HG03558 (cell line): ENCODE measurements around the gene FADS3.

ENCODE experiments used
- ATAC-seq: cut with Tn5 transposase; IDR thresholded peaks from one replicate; pipeline ENCODE4 v1.9.1; 2021; ENCODE audit warnings: moderate number of reproducible peaks; ENCODE audit not compliant: unreplicated experiment; ENCODE audit errors: extremely low read depth

Gene FADS3

GRCh38 chr11:61891331-61892084 lies at the start of gene FADS3:
FADS3 (minus strand) TSS chr11:61891545; CDS start chr11:61891381, 164 bp downstream.
- ATAC-seq = peak; percentile 32

GRCh38 chr11:61940466-61940865 lies 49.1 kb upstream of the FADS3 start:
- no peak for ATAC-seq

DNA sequence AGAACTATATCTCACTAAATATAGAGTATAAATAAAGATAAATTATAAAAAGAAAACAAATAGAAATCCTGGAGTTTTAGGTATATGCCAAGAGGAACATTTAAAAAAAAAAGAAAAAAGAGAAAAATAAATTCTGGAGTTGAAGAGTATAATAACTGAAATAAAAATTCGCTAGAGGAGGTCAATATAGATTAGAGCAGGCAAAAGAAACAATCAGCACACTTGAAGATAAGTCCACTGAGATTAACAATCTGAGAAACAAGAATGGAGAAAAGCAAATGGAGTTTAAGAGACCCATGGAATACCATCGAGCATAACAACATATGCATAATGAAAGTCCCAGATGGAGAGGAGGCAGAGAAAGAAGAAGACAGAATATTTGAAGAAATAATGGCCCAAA lies 44.5 kb upstream of the FADS3 start:
- ATAC-seq = no peak

- no peak for ATAC-seq
These were observed 39.6 kb upstream of the FADS3 start for GRCh38 chr11:61930933-61931332.

DNA sequence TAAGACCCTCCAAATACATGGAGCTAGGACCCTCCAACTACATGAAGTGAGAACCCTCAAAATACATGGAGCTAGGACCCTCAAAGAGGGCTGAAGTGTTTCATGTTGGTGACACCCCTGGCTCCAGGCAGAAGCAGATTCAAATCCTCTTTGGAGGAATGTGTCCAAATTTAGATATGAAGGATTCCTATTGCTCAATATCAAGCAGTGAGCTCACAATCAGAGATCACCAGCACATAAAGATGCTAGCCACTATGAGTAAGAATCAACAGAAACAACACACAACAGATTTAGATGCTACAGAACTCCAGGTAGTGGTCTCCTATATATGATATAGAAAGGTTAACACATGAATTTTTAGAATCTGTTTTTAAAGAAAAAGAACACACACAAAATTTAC lies 37.3 kb upstream of the FADS3 start:
- no peak for ATAC-seq

GRCh38 chr11:61927501-61927900 lies 36.2 kb upstream of the FADS3 start:
- no peak for ATAC-seq

DNA sequence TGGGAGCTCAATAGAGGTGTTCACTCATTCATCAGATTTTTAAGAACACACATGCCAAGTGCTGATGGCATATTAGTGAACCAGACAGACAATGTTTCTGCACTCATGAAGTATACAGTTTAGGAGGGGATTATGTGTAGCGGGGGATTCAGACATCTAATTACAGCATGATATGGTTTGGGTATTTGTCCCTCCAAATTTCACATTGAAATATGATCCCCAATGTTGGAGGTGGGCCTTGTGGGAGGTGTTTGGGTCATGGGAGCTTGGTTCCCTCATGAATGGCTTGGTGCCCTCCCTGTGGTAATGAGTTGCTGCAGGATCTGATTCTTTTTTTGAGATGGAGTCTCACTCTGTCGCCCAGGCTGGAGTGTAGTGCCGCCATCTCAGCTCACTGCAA lies 34.9 kb upstream of the FADS3 start:
- ATAC-seq = no peak

DNA sequence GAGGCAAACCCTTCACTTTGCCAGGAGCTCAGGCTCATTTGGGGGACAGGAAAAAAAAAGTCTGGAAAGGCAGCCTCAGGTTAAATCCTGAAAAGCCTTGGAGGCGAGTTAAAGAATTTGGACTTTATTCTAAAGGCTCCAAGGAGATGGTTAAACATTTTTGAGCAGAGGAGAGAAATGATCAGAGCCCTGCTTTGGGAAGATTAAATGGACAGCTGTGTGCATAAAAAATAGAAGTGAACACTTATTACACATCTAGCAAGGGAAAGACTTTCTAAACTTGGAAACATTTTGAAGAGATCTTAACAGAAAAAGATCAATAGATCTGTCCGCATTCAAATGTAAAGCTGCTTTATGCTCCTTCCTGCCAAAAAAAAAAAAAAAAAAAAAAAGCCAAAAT lies 34.4 kb upstream of the FADS3 start:
- ATAC-seq = no peak

DNA sequence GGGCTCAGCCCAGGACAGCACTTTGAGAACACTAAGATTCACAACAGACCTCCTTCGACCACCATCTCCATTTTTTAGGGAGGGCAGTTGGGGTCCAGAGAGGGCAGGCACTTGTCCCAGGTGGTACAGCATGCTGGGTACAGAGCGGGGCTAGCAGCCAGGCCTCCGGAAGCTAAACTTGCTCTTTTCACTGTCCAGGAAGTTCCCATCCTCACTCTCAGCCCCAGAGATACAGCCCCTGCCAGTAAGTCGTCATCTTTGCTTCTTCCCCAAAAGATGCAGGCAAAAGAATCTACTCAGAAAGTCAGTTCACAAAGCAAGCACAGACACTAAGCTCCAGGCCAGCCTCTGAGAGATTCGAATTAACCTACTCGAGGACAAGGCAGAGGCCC lies 32.7 kb upstream of the FADS3 start:
- ATAC-seq = no peak

GRCh38 chr11:61923166-61924063 lies 32.1 kb upstream of the FADS3 start:
- ATAC-seq = no peak

GRCh38 chr11:61922539-61922938 lies 31.2 kb upstream of the FADS3 start:
- no peak for ATAC-seq

DNA sequence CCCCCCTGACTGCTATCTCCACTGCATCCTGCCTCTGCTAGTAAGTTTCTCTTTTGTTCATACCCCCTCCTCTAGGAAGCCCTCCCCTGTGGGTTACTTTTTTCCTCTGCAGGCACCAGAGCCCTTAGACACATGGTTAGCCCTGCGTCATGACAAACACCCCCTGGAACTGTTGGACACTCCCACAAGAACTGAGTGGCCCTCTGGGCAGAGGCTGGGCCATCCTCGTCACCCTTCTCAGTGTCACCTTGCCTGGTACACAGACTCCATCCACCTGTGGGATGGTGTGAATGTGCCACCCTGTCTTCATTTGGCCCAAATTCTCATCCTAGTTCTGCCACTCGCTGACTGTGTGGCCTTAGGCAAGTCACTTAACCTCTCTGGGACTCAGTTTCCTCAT lies 30.1 kb upstream of the FADS3 start:
- ATAC-seq = no peak

GRCh38 chr11:61919705-61920631 lies 28.6 kb upstream of the FADS3 start:
- no peak for ATAC-seq

GRCh38 chr11:61918938-61919704 lies 27.8 kb upstream of the FADS3 start:
- no peak for ATAC-seq

DNA sequence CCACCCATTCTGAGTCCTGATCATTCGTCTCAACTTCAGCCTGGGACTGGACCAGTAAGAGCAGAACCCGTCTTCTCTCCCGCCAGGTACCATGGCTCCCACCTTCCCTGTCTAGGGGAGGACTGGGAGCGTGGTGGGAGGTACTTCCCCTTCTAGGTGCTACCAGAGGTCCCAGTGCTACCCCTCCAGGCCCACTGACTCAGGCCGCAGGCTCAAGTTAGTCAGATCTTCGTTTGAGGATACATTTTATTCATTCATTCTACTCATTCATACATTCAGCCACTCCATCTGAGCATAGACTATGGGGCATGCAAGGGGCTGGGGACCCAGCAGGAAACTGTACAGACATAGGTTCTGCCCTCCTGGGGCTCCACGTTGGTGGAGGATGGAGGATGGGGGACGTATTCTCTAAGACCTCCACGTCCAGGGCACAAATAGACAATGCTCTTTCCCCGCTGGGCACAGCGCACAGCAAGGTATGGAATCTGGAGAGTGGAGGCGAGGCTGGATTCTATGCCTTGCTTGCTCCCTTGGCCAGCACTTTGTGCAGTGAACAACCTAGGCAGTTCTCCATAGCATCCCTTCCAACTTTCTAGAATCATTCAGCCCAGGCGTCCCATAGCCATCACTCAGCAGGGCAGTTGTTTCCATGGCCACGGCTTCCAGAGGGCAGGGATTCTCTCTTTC lies 27.0 kb upstream of the FADS3 start:
- no peak for ATAC-seq

GRCh38 chr11:61917334-61918109 lies 26.2 kb upstream of the FADS3 start, which contains the start of gene RAB3IL1:
RAB3IL1 (minus strand) TSS chr11:61917566; CDS start chr11:61917367, 199 bp downstream.
- ATAC-seq = no peak

DNA sequence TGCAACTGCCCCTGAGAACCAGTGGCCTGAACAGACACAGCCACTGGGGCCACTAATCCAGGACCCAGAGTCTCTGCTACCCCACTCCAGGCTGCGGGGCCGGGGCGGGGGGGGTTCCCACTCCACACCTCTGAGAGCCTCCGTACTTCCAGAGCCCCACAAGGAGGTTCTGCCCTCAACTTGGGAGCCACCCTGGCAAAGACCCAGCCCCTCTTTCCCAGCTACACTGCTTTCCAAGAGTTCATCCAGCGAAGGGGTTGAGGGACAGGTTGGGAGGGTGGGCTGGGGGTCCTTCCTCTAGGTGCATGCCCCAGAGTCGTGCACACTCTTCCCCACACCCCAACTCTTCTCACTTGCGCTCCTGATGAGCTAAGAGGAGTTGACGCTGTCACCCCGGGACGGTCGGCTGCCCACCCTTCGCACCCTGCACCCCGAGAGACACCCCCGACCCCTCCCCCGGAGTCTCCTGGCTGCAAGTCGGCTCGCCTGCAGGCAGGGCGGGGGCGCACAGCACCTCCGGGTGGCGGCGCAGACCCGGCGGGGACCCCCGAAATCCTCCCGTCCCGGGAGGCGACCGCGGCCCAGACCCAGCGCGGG lies 25.5 kb upstream of the FADS3 start:
- ATAC-seq = no peak
